Stomach (tissue), 4 donors: ENCODE measurements around the gene CD3D.

Experiments used
- EP300 ChIP-seq: sonication (generic); formaldehyde crosslinking; IDR thresholded peaks from one replicate; pipeline ENCODE4 v1.6.1; 2017; ENCODE audit warnings: antibody characterized with exemption
- POLR2A ChIP-seq, 4 donors: fragments of 450-650 bp; IDR thresholded peaks; one replicate each; pipeline ENCODE4 v1.6.1; 2016; ENCODE audit warnings: antibody characterized with exemption in 4 of 4, control low read depth in 2 of 4, mild to moderate bottlenecking in 1 of 4, moderate library complexity in 1 of 4
- POLR2AphosphoS5 ChIP-seq, 3 donors: sonication (generic); formaldehyde crosslinking; IDR thresholded peaks; one replicate each; pipeline ENCODE4 v1.6.1; 2016; ENCODE audit warnings: antibody characterized with exemption in 3 of 3
- TF ChIP-seq, protein P1 (sequence below), 7 experiments: fragments of 450-650 bp in 4 of 7; fragments of 200-600 bp in 3 of 7; sonication (generic) in 3 of 7; IDR thresholded peaks; one replicate each; pipeline ENCODE4 v1.5.1; 2016 to 2019; ENCODE audit warnings: antibody characterized with exemption in 7 of 7, control low read depth in 2 of 7, mild to moderate bottlenecking in 1 of 7

GRCh38 chr11:118304568-118305248 lies 37.8 kb downstream of the CD3D start, which contains the start of gene CD3E:
- TF ChIP-seq, protein P1, sequence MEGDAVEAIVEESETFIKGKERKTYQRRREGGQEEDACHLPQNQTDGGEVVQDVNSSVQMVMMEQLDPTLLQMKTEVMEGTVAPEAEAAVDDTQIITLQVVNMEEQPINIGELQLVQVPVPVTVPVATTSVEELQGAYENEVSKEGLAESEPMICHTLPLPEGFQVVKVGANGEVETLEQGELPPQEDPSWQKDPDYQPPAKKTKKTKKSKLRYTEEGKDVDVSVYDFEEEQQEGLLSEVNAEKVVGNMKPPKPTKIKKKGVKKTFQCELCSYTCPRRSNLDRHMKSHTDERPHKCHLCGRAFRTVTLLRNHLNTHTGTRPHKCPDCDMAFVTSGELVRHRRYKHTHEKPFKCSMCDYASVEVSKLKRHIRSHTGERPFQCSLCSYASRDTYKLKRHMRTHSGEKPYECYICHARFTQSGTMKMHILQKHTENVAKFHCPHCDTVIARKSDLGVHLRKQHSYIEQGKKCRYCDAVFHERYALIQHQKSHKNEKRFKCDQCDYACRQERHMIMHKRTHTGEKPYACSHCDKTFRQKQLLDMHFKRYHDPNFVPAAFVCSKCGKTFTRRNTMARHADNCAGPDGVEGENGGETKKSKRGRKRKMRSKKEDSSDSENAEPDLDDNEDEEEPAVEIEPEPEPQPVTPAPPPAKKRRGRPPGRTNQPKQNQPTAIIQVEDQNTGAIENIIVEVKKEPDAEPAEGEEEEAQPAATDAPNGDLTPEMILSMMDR (IDR thresholded peaks at IDR 0.05), result no peak
- TF ChIP-seq POLR2AphosphoS5 (IDR thresholded peaks at IDR 0.05) (no peak), POLR2A (IDR thresholded peaks at IDR 0.05) (no peak), EP300 (no peak)
